Measurements from ENCODE around the gene SLC5A1.

GRCh38 chr22:32120603-32121002, 77.5 kb downstream of the SLC5A1 start:
- TF ChIP-seq POLR2A (IDR thresholded peaks at IDR 0.05), result no peak
- TF ChIP-seq CTCF (IDR thresholded peaks at IDR 0.05), result no peak
- no peak for TF ChIP-seq EP300 (IDR thresholded peaks at IDR 0.05)
